Measurements from ENCODE around the gene BRD3OS.

GRCh38 chr9:133979921-133980863 is 45.1 kb upstream of the BRD3OS start:
- TF ChIP-seq, protein P1, sequence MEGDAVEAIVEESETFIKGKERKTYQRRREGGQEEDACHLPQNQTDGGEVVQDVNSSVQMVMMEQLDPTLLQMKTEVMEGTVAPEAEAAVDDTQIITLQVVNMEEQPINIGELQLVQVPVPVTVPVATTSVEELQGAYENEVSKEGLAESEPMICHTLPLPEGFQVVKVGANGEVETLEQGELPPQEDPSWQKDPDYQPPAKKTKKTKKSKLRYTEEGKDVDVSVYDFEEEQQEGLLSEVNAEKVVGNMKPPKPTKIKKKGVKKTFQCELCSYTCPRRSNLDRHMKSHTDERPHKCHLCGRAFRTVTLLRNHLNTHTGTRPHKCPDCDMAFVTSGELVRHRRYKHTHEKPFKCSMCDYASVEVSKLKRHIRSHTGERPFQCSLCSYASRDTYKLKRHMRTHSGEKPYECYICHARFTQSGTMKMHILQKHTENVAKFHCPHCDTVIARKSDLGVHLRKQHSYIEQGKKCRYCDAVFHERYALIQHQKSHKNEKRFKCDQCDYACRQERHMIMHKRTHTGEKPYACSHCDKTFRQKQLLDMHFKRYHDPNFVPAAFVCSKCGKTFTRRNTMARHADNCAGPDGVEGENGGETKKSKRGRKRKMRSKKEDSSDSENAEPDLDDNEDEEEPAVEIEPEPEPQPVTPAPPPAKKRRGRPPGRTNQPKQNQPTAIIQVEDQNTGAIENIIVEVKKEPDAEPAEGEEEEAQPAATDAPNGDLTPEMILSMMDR (IDR thresholded peaks at IDR 0.05; ENCODE audit: low read depth, low read length): no peak
- no peak for TF ChIP-seq POLR2A (IDR thresholded peaks at IDR 0.05; ENCODE audit: extremely low read depth, insufficient read length)
